ENCODE measurements around the gene RPS18.
A peak's percentile ranks its signal among the peaks of the same experiment; 100 is the strongest.
"Not testable (repeated sequence)": the region's sequence is repeated elsewhere in the genome, so short reads cannot be mapped to it uniquely, and the experiment has no call there.

The RPS18 gene

GRCh38 chr6:33271468-33272274 is at the start of gene RPS18, which contains the start of gene VPS52:
TSS of gene RPS18 (plus strand) at chr6:33272075. CDS start at chr6:33272120, 45 bp downstream.
TSS of gene VPS52 (minus strand) at chr6:33271876. CDS start at chr6:33271675, 201 bp downstream.
- DNase-seq: peak; percentile 98

DNA sequence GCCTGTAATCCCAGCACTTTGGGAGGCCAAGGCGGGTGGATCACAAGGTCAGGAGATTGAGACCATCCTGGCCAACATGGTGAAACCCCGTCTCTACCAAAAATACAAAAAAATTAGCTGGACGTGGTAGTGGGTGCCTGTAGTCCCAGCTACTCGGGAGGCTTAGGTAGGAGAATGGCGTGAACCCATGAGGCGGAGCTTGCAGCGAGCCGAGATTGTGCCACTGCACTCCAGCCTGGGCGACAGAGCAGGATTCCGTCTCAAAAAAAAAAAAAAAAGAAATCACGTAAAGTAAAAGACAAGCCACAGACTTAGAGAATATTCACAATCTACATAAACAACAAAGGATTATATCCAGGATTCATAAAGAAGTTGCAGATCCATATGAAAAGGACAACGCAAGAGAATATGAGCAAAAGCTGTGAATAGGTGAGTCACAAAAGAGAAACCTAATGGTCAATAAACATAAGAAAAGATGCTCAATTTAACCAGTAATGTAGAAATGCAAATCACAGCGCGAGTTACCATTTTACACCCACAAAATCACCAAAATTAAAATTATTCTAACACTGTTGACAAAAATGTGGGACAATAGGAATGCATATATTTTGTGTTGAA is 45.3 kb upstream of the RPS18 start:
- DNase-seq: not testable (repeated sequence)

DNA sequence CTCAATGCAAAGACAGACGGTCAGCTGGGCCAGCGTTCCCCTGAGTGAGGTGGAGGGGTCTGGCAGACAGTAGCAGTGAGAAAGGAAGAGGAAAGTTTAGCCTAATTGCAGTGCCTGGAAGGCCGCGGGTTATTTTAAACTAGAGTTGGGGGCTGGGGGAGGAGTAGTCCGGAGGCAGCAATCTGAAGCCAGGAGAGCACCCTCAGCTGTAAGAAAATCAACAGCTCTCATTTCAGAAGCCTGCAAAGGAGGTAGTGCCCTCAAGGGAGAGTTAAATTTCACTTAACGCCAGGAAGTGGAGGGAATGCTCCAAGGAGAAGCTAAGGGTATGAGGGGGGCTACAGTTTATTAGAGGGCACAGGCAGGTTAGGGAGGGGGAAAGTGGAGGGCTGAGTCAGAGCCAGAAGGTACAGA is 36.6 kb upstream of the RPS18 start:
- DNase-seq: no peak

GRCh38 chr6:33236328-33236727 is 35.5 kb upstream of the RPS18 start:
- DNase-seq: no peak

GRCh38 chr6:33236852-33237251 is 35.0 kb upstream of the RPS18 start:
- no peak for DNase-seq

GRCh38 chr6:33237741-33238140 is 34.1 kb upstream of the RPS18 start:
- no peak for DNase-seq

GRCh38 chr6:33241968-33242367 is 29.9 kb upstream of the RPS18 start:
- no peak for DNase-seq

- no peak for DNase-seq
Observed at GRCh38 chr6:33243476-33243875, 28.4 kb upstream of the RPS18 start.

GRCh38 chr6:33247977-33248642 is 23.8 kb upstream of the RPS18 start:
- DNase-seq: peak; percentile 91

GRCh38 chr6:33248643-33248931 is 23.3 kb upstream of the RPS18 start:
- no peak for DNase-seq

- DNase-seq: peak; percentile 99
Observed at GRCh38 chr6:33248932-33249731, 22.7 kb upstream of the RPS18 start.

DNA sequence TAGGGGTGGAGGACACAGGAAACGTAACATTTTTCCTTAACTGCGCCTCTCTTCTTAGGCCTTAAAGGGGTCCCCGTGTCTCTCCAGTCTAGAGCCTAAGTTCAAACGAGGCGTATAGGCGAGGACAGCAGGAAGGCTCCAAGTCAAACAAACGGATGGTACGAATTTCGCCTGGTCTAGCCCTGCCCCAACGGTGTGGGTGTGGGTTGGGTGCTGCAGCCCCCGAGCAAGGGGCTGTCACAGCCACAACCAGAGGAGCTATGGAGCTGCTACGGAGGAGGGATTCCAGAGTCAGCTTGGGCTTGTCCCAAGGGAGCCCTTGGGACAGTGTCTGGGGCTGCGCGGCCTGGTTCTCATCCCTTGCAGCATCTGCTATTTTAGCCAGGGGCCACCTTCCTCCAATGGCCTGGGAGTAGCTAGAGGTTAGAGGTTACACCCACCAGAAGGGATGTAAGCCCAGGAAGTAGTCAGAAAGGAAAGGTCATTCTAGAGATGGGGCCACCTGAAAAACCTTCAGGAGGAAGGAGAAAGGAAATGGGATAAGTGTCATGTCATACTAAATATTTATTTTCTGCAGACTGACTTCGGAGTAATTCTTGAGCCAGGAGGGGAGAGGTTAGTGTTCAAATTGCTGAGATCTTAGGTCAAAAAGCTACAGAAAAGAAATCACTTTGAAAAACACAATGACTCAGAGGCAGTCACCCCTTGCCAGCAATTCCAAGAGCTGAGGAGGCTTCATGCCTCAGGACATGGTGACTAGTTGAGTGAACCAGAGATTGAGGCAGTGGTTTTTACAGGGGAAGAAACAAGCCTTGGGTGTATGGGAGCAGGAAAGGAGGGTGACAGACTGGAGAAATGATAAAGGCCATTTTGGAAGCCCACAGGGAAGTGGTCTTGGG is 21.9 kb upstream of the RPS18 start:
- DNase-seq: no peak

GRCh38 chr6:33250731-33251130 is 21.1 kb upstream of the RPS18 start:
- no peak for DNase-seq

DNA sequence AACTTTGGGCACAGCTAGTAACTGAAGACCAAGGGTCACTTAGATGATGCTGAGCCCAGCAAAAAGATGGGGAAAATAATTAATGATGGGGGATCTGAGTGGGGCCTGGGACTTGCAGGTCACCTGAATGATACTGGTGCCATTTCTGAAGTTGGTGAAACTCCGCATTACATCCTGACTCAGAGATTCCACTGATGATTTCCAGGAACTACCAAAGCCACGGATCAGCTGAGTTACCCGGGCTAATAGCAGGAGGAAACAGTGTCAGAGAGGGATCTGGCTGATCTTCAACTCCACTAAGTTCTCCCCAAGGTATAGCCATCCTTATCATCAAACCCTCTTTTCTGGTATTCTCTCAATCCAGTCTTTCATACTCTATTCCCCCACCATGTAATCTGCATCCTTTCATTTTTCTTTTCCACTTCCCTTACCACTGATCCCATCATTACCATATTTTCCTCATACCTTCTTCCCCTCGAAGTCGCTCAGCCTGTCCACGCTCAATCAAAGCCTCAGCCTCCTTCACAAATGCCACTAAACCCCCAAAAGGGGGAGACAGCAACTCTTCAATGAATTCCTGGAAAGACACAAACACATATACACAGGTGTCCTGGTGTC is 20.4 kb upstream of the RPS18 start:
- no peak for DNase-seq

GRCh38 chr6:33252759-33253158 is 19.1 kb upstream of the RPS18 start:
- DNase-seq: no peak

DNA sequence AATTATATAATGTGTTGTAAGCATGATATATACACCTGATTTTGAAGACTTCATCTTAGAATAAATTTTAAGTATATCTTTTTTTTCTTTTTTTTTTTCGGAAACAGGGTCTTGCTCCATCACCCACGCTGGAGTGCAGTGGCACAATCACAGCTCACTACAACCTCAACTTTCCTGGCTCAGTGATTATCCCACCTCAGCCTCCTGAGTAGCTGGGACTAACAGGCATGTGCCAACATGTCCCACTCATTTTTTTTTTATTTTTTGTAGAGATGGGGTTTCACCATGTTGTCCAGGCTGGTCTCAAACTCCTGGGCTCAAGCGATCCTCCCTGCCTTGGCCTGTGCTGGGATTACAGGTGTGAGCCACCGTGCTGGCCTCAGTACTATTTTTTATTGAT is 17.3 kb upstream of the RPS18 start:
- no peak for DNase-seq

DNA sequence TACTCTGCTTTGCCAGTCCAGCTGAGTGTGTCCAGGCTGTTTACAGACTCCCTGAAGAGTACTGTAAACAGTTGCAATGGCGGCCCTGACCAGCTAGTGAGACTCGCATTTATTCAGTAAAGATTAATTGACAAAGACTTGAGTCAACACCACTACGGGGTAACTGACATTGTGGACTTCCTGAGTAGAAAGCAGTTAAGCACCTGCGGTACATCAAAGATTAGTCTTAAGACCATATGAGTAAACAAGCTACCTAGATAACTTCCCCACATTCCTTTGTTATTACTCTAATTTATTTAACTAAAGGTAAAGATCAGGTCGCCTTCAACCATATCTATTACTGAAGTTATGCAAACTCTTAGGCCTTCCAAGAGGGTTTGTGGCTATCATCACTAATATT is 12.8 kb upstream of the RPS18 start:
- DNase-seq: no peak

GRCh38 chr6:33262490-33262889 is 9.4 kb upstream of the RPS18 start:
- not testable (repeated sequence) for DNase-seq

- DNase-seq: no peak
Observed at GRCh38 chr6:33264015-33264414, 7.9 kb upstream of the RPS18 start.

DNA sequence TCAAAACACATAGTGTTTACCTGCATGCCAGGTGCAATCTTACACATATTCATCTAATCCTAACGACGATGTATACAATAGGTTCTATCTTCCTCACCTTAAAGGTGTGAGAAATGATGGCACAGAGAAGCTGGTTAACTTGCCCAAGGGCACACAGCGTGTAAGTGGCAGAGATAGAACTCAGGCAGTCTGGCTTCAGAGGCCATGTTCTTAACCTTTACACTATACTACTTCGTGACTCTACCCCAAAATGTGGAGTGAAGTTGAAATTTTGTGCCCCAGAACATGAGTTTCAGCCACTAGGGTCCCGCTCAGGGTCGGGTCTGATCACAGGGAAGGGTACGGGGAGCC is 783 bp upstream of the RPS18 start:
- DNase-seq: no peak

- DNase-seq: peak; percentile 37
Observed at GRCh38 chr6:33272275-33273128, 627 bp downstream of the RPS18 start.
